Vagina (tissue), 2 donors: ENCODE data around the gene MTX1.

Source experiments
- CTCF ChIP-seq, 3 experiments: fragments of 450-650 bp in 2 of 3; fragments of 200-600 bp in 1 of 3; sonication (generic) in 1 of 3; IDR thresholded peaks; one replicate each; pipeline ENCODE4 v1.5.1; 2017 to 2019; ENCODE audit warnings: antibody characterized with exemption in 3 of 3, mild to moderate bottlenecking in 2 of 3, moderate library complexity in 2 of 3
- POLR2AphosphoS5 ChIP-seq, 2 donors: sonication (generic); formaldehyde crosslinking; IDR thresholded peaks; one replicate each; pipeline ENCODE4 v1.9.0; 2017; ENCODE audit warnings: antibody characterized with exemption in 2 of 2, mild to moderate bottlenecking in 2 of 2, low read depth in 1 of 2; ENCODE audit not compliant: insufficient read depth in 1 of 2

- TF ChIP-seq POLR2AphosphoS5 (IDR thresholded peaks at IDR 0.05; ENCODE audit: insufficient read depth in 1 of 2, low read depth in 1 of 2) (no peak), CTCF (IDR thresholded peaks at IDR 0.05) (no peak)
Observed at GRCh38 chr1:155175927-155176371, 32.5 kb upstream of the MTX1 start.
